HepG2 (cell line): ENCODE data around the gene EPB41. TPM values are rescaled to one million over a fixed set of nuclear protein-coding genes. Genes with fewer than 3 reads are reported as not detected.
A peak's percentile ranks its signal among the peaks of the same experiment; 100 is the strongest.

Source experiments
- CENPX ChIP-seq: sonication (generic); formaldehyde crosslinking; IDR thresholded peaks from 2 replicates; pipeline ENCODE4 v1.9.0; 2021; ENCODE audit warnings: mild to moderate bottlenecking, missing genetic modification reagents, moderate library complexity
- ELF1 ChIP-seq: sonication (generic); formaldehyde crosslinking; IDR thresholded peaks from 2 replicates; pipeline ENCODE4 v1.4.0; 2020; ENCODE audit warnings: missing genetic modification reagents
- ELK4 ChIP-seq: sonication (generic); formaldehyde crosslinking; IDR thresholded peaks from 2 replicates; pipeline ENCODE4 v1.9.0; 2021; ENCODE audit warnings: missing genetic modification reagents, borderline replicate concordance
- HNRNPH1 ChIP-seq: fragments of 200-400 bp; formaldehyde crosslinking; optimal IDR thresholded peaks from 2 replicates; pipeline ENCODE3; 2017; ENCODE audit warnings: mild to moderate bottlenecking, low read depth, low read length
- KLF15 ChIP-seq: sonication (generic); formaldehyde crosslinking; IDR thresholded peaks from 2 replicates; pipeline ENCODE4 v1.8.1; 2023; ENCODE audit warnings: borderline replicate concordance, mild to moderate bottlenecking, inconsistent platforms, missing genetic modification reagents, mixed read lengths
- MAZ ChIP-seq, 2 experiments: sonication (generic) in 1 of 2; formaldehyde crosslinking in 1 of 2; IDR thresholded peaks; 2 replicates each; pipeline versions ENCODE4 v1.5.0 to v1.6.1; 2012 to 2020; ENCODE audit warnings: low read depth in 2 of 2, mild to moderate bottlenecking in 2 of 2, borderline replicate concordance in 1 of 2, improper control_type of control experiment in 1 of 2, low read length in 1 of 2, missing genetic modification reagents in 1 of 2, moderate library complexity in 1 of 2
- MTF2 ChIP-seq: sonication (generic); formaldehyde crosslinking; IDR thresholded peaks from 2 replicates; pipeline ENCODE4 v1.5.0; 2020; ENCODE audit warnings: missing genetic modification reagents, borderline replicate concordance
- MXD3 ChIP-seq: IDR thresholded peaks from 2 replicates; pipeline ENCODE4 v1.6.1; 2016; ENCODE audit warnings: mild to moderate bottlenecking, missing biosample characterization, missing genetic modification reagents
- NFE2L1 ChIP-seq: sonication (generic); formaldehyde crosslinking; IDR thresholded peaks from 2 replicates; pipeline ENCODE4 v1.4.0; 2020; ENCODE audit warnings: missing genetic modification reagents, mild to moderate bottlenecking, borderline replicate concordance
- NFIB ChIP-seq: sonication (generic); formaldehyde crosslinking; IDR thresholded peaks from 2 replicates; pipeline ENCODE4 v1.9.0; 2021; ENCODE audit warnings: missing genetic modification reagents, mild to moderate bottlenecking, borderline replicate concordance
- RARG ChIP-seq: sonication (generic); formaldehyde crosslinking; IDR thresholded peaks from 2 replicates; pipeline ENCODE4 v1.4.0; 2020; ENCODE audit warnings: low read depth, mild to moderate bottlenecking, missing genetic modification reagents
- ZBTB7A ChIP-seq: sonication (generic); formaldehyde crosslinking; IDR thresholded peaks from 2 replicates; pipeline ENCODE4 v1.8.0; 2022; ENCODE audit warnings: mild to moderate bottlenecking, missing genetic modification reagents
- ZNF468 ChIP-seq: sonication (generic); formaldehyde crosslinking; IDR thresholded peaks from 2 replicates; pipeline ENCODE4 v1.8.0; 2022; ENCODE audit warnings: mild to moderate bottlenecking, moderate library complexity, missing genetic modification reagents
- ZNF816 ChIP-seq: sonication (generic); formaldehyde crosslinking; IDR thresholded peaks from 2 replicates; pipeline ENCODE4 v1.8.0; 2022; ENCODE audit warnings: missing genetic modification reagents, mild to moderate bottlenecking, borderline replicate concordance
- polyA plus RNA-seq, 8 experiments: library from polyadenylated mRNA; depleted of rRNA in 3 of 8; stranded (reverse) in 7 of 8; unstranded in 1 of 8; fragments of >200 nt; fragmentation: Illumina TruSeq in 4 of 8; extraction: Trizol in 4 of 8; gene quantifications; 2 replicates each; pipeline versions ENCODE4 v1.2.1 to v1.2.3, GENCODE V29; 2011 to 2016; ENCODE audit warnings: low read depth in 4 of 8, missing spikeins in 1 of 8, mixed read lengths in 1 of 8; ENCODE audit not compliant: insufficient read depth in 1 of 8
- total RNA-seq, 5 experiments: library from RNA; depleted of rRNA; stranded (reverse); fragments of >200 nt; fragmentation: Illumina TruSeq; extraction: Trizol; gene quantifications; 2 replicates each; pipeline ENCODE4 v1.2.3, GENCODE V29; 2016; ENCODE audit warnings: low read depth in 1 of 5
- TF ChIP-seq, protein P1 (sequence below): sonication (generic); formaldehyde crosslinking; IDR thresholded peaks from 2 replicates; pipeline ENCODE4 v1.4.0; 2020; ENCODE audit warnings: mild to moderate bottlenecking, missing genetic modification reagents
- TF ChIP-seq, protein P2 (sequence below): sonication (generic); formaldehyde crosslinking; IDR thresholded peaks from 2 replicates; pipeline ENCODE4 v1.4.0; 2020; ENCODE audit warnings: missing genetic modification reagents
- TF ChIP-seq, protein P3 (sequence below): sonication (generic); formaldehyde crosslinking; IDR thresholded peaks from 2 replicates; pipeline ENCODE4 v1.8.0; 2022; ENCODE audit warnings: mild to moderate bottlenecking, missing genetic modification reagents; ENCODE audit not compliant: insufficient replicate concordance
- TF ChIP-seq, protein P4 (sequence below): sonication (generic); formaldehyde crosslinking; IDR thresholded peaks from 2 replicates; pipeline ENCODE4 v1.5.1; 2020; ENCODE audit warnings: missing genetic modification reagents, mild to moderate bottlenecking, borderline replicate concordance

EPB41 gene
- total and polyA plus RNA-seq, 2 of the 13 experiments (the other 11 are each of a cell fraction or from before 2014, with no cell fraction given), result 34.5 to 46.7 TPM

DNA sequence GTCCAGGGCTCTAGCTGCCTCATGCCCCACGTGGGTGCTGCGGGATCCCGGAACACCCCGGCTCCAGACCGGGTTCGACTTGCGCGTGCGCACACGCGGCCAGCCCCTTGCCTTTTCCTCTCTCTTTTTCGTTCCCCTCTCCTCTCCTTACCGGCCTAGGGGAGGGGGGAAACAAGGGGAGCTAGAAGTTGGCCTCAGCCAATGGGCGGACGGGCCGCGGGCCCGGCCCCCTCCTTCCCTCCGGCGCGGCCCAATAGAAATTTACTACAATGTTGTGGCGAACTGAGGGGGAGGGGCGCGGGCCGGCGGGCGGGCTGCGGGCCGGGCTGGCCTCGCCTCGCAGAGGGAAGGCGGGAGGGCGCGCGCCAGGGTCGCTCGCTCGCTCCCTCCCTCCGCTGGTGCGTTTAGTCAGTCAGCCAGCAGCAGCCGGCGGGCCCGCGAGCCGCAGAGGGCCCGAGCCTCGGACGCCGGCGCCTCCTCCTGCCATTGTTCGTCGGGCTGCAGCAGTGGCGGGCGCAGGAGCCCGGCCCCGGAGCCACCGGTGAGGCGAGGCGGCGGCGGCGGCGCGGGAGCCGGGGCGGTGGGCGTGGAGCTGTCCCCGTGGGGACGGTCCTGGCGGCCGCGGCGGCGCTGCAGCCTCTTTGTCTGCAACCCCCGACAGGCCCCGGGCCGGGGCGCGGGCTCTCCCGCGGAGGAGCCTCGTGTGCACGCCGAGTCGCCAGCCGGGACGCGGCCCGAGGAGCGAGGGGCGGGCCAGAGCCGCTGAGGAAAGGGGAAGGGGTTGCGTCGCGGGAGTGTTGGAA, at the start of gene EPB41 (continued):
- TF ChIP-seq, protein P1, sequence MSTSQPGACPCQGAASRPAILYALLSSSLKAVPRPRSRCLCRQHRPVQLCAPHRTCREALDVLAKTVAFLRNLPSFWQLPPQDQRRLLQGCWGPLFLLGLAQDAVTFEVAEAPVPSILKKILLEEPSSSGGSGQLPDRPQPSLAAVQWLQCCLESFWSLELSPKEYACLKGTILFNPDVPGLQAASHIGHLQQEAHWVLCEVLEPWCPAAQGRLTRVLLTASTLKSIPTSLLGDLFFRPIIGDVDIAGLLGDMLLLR (CRISPR knock-in tag), result 0 out of 2 replicates have a peak, but pooled peaks have one; percentile 22
- no peak for TF ChIP-seq ZNF816 (CRISPR knock-in tag)
- no peak for TF ChIP-seq NFE2L1
- TF ChIP-seq KLF15 (CRISPR knock-in tag), result no peak
- no peak for TF ChIP-seq ZNF468 (CRISPR knock-in tag)
- TF ChIP-seq RARG (CRISPR knock-in tag), result no peak
- TF ChIP-seq ELK4 (CRISPR knock-in tag), result no peak
- no peak for TF ChIP-seq MTF2 (CRISPR knock-in tag)
- TF ChIP-seq MXD3 (CRISPR knock-in tag), result peak; percentile 74; the same call in 1 of the 2 replicates
- TF ChIP-seq ELF1 (CRISPR knock-in tag), result peak; percentile 64
- peak; percentile 68 for TF ChIP-seq MAZ (IDR thresholded peaks at IDR 0.05; ENCODE audit: borderline replicate concordance, low read depth, low read length)
- TF ChIP-seq MAZ (CRISPR knock-in tag; IDR thresholded peaks at IDR 0.05; ENCODE audit: low read depth), result peak; percentile 70; the same call in 1 of the 2 replicates
- TF ChIP-seq, protein P2, sequence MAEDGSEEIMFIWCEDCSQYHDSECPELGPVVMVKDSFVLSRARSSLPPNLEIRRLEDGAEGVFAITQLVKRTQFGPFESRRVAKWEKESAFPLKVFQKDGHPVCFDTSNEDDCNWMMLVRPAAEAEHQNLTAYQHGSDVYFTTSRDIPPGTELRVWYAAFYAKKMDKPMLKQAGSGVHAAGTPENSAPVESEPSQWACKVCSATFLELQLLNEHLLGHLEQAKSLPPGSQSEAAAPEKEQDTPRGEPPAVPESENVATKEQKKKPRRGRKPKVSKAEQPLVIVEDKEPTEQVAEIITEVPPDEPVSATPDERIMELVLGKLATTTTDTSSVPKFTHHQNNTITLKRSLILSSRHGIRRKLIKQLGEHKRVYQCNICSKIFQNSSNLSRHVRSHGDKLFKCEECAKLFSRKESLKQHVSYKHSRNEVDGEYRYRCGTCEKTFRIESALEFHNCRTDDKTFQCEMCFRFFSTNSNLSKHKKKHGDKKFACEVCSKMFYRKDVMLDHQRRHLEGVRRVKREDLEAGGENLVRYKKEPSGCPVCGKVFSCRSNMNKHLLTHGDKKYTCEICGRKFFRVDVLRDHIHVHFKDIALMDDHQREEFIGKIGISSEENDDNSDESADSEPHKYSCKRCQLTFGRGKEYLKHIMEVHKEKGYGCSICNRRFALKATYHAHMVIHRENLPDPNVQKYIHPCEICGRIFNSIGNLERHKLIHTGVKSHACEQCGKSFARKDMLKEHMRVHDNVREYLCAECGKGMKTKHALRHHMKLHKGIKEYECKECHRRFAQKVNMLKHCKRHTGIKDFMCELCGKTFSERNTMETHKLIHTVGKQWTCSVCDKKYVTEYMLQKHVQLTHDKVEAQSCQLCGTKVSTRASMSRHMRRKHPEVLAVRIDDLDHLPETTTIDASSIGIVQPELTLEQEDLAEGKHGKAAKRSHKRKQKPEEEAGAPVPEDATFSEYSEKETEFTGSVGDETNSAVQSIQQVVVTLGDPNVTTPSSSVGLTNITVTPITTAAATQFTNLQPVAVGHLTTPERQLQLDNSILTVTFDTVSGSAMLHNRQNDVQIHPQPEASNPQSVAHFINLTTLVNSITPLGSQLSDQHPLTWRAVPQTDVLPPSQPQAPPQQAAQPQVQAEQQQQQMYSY (CRISPR knock-in tag), result peak; percentile 37; the same call in 1 of the 2 replicates
- TF ChIP-seq, protein P3, sequence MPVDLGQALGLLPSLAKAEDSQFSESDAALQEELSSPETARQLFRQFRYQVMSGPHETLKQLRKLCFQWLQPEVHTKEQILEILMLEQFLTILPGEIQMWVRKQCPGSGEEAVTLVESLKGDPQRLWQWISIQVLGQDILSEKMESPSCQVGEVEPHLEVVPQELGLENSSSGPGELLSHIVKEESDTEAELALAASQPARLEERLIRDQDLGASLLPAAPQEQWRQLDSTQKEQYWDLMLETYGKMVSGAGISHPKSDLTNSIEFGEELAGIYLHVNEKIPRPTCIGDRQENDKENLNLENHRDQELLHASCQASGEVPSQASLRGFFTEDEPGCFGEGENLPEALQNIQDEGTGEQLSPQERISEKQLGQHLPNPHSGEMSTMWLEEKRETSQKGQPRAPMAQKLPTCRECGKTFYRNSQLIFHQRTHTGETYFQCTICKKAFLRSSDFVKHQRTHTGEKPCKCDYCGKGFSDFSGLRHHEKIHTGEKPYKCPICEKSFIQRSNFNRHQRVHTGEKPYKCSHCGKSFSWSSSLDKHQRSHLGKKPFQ (CRISPR knock-in tag), result no peak
- TF ChIP-seq NFIB (CRISPR knock-in tag), result no peak
- TF ChIP-seq, protein P4, sequence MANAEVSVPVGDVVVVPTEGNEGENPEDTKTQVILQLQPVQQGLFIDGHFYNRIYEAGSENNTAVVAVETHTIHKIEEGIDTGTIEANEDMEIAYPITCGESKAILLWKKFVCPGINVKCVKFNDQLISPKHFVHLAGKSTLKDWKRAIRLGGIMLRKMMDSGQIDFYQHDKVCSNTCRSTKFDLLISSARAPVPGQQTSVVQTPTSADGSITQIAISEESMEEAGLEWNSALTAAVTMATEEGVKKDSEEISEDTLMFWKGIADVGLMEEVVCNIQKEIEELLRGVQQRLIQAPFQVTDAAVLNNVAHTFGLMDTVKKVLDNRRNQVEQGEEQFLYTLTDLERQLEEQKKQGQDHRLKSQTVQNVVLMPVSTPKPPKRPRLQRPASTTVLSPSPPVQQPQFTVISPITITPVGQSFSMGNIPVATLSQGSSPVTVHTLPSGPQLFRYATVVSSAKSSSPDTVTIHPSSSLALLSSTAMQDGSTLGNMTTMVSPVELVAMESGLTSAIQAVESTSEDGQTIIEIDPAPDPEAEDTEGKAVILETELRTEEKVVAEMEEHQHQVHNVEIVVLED (CRISPR knock-in tag), result no peak
- no peak for TF ChIP-seq HNRNPH1
- TF ChIP-seq CENPX (CRISPR knock-in tag), result no peak
- no peak for TF ChIP-seq ZBTB7A (CRISPR knock-in tag)
